Caki2 (cell line): ENCODE results near the gene MMP8. TPM values are rescaled to one million over a fixed set of nuclear protein-coding genes. Genes with fewer than 3 reads are reported as not detected.

Experiments
- DNase-seq: peaks from one replicate; pipeline ENCODE4 v3.0.0-alpha.2; 2015; ENCODE audit warnings: low read depth
- in situ Hi-C: cut with HindIII; loops from 2 replicates; pipeline ENCODE4 v1.10.0; 2016; ENCODE audit warnings: low sequenced_read_pairs, low pct_unique_long_range_greater_than_20kb, mixed read lengths
- total RNA-seq: library from RNA; depleted of rRNA; stranded (reverse); fragments of >200 nt; shearing (Covaris generic); gene quantifications from 2 replicates; pipeline ENCODE4 v1.2.3, GENCODE V29; 2014; ENCODE audit warnings: low replicate concordance; rRNA removed

MMP8 gene
- total RNA-seq, 1 experiment from 2014 or later, result not detected

DNA sequence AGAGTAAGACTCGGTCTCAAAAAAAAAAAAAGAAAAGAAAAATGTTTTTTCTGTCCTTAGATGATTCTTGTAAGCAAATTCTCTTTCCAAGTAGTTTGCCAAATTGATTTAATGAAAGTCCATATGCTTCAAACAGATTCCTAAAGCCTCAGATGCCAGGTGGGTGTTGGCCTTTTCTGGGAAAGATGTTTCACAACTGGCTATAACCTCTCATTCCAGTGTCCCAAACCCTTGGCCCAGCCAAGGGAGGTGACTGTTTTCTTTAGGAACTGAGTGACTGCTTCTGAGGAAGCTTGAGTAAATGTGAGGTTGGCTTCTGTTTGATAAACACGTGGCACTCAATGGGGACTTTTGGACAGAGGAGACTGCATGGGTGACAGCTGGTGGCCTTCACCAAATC, 46.7 kb downstream of the MMP8 start:
- DNase-seq, result no peak
- in situ Hi-C loops, result no loop called here

DNA sequence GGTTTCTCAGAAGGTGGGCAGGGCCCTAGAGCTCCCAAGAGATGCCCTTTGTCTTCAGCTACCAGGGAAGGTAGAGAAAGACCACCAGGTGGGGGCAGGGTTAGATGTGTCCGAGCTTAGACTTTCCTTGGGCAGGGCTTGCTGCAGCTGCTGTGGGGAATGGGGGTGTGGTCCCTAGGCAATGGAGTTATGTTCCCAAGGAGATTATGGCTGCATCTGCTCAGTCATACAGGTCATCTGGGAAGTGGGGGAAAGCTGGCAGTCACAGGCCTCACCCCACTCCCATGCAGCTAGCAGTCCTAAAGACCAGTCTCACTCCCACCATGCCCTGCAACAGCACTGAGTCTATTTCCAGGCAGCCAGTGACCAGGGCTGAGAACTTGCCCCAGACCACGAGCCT, 48.7 kb downstream of the MMP8 start:
- DNase-seq, result no peak
- in situ Hi-C loops, result no loop called here

DNA sequence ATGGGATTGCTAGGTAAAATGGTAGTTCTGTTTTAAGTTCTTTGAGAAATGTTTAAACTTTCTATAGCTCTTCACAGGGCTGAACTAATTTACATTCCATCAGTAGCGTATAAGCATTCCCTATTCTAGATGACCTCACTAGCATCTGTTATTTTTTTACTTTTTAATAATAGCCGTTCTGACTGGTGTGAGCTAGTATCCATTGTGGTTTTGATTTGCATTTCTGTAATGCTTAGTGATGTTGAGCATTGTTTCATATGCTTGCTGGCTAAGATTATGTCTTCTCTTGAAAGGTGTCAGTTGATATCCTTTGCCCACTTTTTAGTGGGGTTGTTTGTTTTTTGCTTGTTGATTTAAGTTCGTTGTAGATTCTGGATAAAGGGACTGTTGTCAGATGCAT, 55.1 kb downstream of the MMP8 start:
- DNase-seq, result no peak
- in situ Hi-C loops, result no loop called here

DNA sequence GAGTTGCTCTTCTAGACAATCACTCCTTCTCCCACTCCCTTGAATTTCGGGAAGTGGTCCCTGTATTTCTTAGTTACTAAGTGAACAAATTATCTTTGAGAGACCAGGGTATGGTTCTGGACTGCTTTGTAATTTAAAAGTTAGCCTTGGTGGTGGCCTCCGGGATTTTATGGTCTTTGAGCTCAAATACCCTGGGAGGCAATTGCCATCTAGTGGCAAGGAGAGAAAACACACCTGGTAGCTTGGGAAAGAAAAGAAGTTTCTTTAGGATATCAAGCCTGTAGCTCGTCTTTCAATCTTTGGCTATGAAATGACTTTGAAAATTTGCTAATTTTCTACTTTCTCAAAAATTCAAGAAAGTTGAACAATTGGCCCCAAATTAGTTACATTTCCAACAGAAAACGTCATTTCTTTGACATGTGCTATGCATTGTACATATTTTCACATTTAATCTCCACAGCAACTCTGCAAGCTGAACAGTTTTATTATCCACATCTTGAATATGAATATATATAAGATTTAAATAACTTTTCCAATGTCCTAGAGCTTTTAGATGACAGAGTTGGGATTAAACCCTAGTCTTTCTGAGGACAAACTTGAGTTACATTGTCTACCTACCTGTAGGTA, 58.3 kb downstream of the MMP8 start:
- DNase-seq, result peak; percentile 26
- in situ Hi-C loops, result no loop called here

DNA sequence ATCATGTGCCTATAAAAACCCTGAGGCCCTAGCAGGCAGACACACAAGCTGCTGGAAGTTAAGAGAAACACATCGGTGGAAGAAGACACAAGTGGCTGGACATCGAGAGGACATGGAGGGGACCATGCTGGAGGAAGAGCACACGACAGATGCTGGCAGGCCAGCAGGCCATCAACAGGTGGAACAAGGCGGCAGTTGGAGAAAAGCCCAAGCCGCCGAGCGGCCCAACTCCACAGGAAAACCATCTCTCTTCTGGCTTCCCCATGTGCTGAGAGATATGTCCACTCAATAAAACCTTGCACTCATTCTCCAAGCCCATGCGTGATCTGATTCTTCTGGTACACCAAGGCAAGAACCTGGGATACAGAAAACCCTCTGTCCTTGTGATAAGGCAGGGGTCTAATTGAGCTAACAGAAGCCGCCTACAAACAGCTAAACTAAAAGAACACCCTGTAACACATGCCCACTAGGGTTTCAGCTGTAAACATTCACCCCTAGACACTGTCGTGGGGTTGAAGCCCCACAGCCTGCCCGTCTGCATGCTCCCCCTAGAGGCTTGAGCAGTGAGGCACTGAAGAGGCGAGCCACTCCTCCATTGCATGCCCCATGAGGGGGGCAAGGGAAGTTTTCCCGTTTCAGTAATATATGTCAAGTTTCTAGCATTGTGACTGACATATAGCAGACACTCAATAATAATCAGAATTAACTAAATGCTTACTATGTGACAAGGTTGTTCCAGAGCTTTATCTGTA, 60.6 kb downstream of the MMP8 start:
- in situ Hi-C loops, result no loop called here

DNA sequence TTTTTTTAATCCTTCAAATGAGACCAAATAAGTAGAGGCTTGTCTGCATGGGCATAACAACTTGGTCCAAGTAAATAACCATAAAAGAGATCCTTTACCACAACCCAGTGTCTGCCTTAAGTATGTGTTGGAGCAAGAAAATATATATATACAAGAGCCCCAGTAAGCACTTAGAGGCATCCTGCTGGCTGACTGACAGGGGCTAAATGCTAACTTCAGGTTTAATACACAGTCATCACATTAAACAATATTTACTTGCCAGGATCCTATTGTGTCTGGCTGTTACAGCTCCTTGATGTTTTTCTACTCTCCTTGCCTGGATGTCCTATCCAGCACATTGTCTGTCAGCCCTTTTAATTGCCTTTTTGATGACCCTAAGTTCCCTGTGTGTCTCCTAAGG, 62.1 kb downstream of the MMP8 start:
- in situ Hi-C loops, result no loop called here
- no peak for DNase-seq

More for the DNA sequence above, 60.6 kb downstream of the MMP8 start:
- no peak for DNase-seq

Other genes with a start within 250 kb of the MMP8 start
- gene MMP7, start 194.2 kb downstream of the MMP8 start, total RNA-seq, result 1,017 and 1,188 TPM in 2 replicates
- gene MMP20, start 99.6 kb downstream of the MMP8 start, total RNA-seq, result not detected in 2 replicates
- gene MMP27, start 19.2 kb downstream of the MMP8 start, total RNA-seq, result not detected in 2 replicates
- 2.1 TPM in 1 of 2 replicates, not detected in the other for gene MMP10, start 55.7 kb upstream of the MMP8 start, total RNA-seq
- 0.26 and 0.78 TPM in 2 replicates for gene MMP1, start 73.2 kb upstream of the MMP8 start, total RNA-seq
- not detected in 2 replicates for gene MMP3, start 118.7 kb upstream of the MMP8 start, total RNA-seq
- not detected in 2 replicates for gene MMP12, start 150.0 kb upstream of the MMP8 start, total RNA-seq
- gene MMP13, start 230.8 kb upstream of the MMP8 start, total RNA-seq, result not detected in 2 replicates